Activated CD8-positive, alpha-beta T cell treated with anti-CD3 and anti-CD28 coated beads, Interleukin-2, amount 10 ng/mL, durations not matched to agents 7 days and 5 days (primary cell): ENCODE results near the gene AQP7. TPM values are rescaled to one million over a fixed set of nuclear protein-coding genes. Genes with fewer than 3 reads are reported as not detected.

ENCODE experiments used
- ATAC-seq: fragments of 150-1000 bp; cut with Tn5 transposase; one replicate; pipeline ENCODE4 v1.10.0; 2021; ENCODE audit warnings: moderate library complexity
- CTCF ChIA-PET: fragments of 350-600 bp; sonication (Branson Sonifier 250); formaldehyde crosslinking; loops from one replicate; lab custom pipeline; 2021; ENCODE audit warnings: antibody characterized with exemption; lab: Charles Lee
- POLR2A ChIA-PET: fragments of 350-600 bp; sonication (Branson Sonifier 250); formaldehyde crosslinking; loops from one replicate; lab custom pipeline; 2021; ENCODE audit warnings: antibody characterized with exemption; lab: Charles Lee
- DNase-seq: peaks from one replicate; pipeline ENCODE4 v3.0.0-alpha.2; 2020
- H3K27ac Mint-ChIP-seq: one replicate; pipeline ENCODE4 v1.8.0; 2021; ENCODE audit warnings: mild to moderate bottlenecking, mixed read lengths
- H3K27me3 Mint-ChIP-seq: one replicate; pipeline ENCODE4 v1.8.0; 2021; ENCODE audit warnings: low read depth, mixed read lengths
- H3K36me3 Mint-ChIP-seq: one replicate; pipeline ENCODE4 v1.8.0; 2021; ENCODE audit warnings: low read depth, mixed read lengths
- H3K4me1 Mint-ChIP-seq: one replicate; pipeline ENCODE4 v1.8.0; 2021; ENCODE audit warnings: low read depth, mixed read lengths
- H3K4me3 Mint-ChIP-seq: one replicate; pipeline ENCODE4 v1.8.0; 2021; ENCODE audit warnings: mild to moderate bottlenecking, mixed read lengths
- H3K9me3 Mint-ChIP-seq: one replicate; pipeline ENCODE4 v1.8.0; 2022; ENCODE audit warnings: mixed read lengths; ENCODE audit not compliant: insufficient read depth
- total RNA-seq, 2 experiments: library from RNA; stranded (reverse); gene quantifications; one replicate each; pipeline ENCODE4 v1.2.3, GENCODE V29; 2021

Gene AQP7
- total RNA-seq, 2 experiments from 2014 or later, result not detected

DNA sequence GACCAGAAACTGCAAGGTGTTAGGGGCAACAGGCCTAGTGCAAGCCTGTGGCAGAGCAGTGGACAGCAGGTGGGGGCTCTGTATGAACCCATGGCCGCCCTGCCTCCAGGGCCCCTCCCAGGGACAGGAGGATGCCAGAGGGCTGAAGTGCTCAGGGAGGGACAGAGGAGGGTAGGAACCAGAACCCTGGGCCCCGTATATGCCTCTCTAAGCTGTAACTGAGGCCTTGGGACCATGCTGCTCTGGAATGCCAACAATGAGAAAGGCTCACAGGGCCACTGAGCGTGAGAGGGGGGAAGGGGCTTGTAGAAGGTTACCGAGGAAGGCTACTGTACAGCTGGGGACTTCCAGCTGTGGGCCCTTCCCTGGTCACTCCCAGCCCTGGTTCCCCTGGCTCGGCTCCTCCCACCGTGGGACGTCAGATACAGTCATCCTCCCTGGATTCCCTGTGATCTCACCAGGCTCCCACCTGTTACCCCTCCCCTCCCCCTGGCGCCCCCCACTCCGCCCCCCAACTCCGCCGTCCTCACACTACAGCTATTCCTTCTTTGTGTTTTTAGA is 21.1 kb downstream of the AQP7 start:
- H3K36me3 Mint-ChIP-seq, result no peaks in the 10 kb centered on the region
- POLR2A ChIA-PET, result interaction anchor here (1.1 kb wide), 1 partner anchor 123 kb away, joined by 3 read pairs; no protein-coding TSS in a partner anchor
- no peak for DNase-seq
- no peak overlapping the region for H3K4me3 Mint-ChIP-seq
- H3K9me3 Mint-ChIP-seq, result no peaks in the 10 kb centered on the region
- no peak for ATAC-seq
- H3K27ac Mint-ChIP-seq, result no peak overlapping the region
- no peaks in the 10 kb centered on the region for H3K27me3 Mint-ChIP-seq
- CTCF ChIA-PET, result interaction anchor here (0.6 to 1.3 kb wide), 4 partner anchors 22 to 130 kb away, joined by 3 to 4 read pairs (median 4); no protein-coding TSS in a partner anchor
- H3K4me1 Mint-ChIP-seq, result no peaks in the 10 kb centered on the region

DNA sequence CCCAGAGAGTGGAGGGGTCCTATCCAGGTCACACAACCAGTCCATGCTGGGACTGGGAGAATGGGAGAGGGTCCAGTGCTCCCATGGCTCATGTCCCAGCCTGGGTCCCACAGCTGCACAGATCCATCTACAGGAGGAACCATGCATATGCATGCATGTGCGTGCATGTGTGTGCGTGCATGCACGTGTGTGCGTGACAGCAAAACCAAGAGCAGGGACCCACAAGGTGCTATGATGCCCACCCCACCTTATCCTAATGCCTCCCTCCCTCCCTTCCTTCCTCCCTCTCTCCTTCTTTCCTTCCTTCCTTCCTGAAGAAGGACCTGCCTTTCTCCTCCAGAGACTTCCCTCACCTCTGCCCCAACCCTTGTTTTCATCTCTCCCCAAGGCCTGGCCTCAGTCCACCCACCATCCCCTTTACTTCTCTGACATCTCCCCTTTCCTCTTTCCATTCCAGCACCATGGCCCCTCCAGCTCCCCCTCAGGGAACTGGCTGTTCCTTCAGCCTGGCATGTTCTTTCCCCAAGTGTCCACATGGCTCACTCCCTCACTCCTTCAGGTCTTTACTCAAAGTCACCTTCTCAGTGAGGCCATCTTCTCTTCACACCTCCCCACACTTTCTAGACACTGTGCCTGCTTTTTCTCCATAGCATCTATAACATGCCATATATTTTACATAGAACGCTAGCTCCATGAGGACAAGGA is 21.8 kb downstream of the AQP7 start:
- Mint-ChIP-seq H3K4me1 (no peaks in the 10 kb centered on the region), H3K27ac (no peak overlapping the region), H3K27me3 (no peaks in the 10 kb centered on the region), H3K4me3 (no peak overlapping the region), H3K36me3 (no peaks in the 10 kb centered on the region), H3K9me3 (no peaks in the 10 kb centered on the region)
- DNase-seq (no peak), ATAC-seq (no peak)
- POLR2A ChIA-PET, result no interaction called here
- CTCF ChIA-PET, result interaction anchor here (1.3 kb wide), 1 partner anchor 86 kb away, joined by 4 read pairs; no protein-coding TSS in a partner anchor

DNA sequence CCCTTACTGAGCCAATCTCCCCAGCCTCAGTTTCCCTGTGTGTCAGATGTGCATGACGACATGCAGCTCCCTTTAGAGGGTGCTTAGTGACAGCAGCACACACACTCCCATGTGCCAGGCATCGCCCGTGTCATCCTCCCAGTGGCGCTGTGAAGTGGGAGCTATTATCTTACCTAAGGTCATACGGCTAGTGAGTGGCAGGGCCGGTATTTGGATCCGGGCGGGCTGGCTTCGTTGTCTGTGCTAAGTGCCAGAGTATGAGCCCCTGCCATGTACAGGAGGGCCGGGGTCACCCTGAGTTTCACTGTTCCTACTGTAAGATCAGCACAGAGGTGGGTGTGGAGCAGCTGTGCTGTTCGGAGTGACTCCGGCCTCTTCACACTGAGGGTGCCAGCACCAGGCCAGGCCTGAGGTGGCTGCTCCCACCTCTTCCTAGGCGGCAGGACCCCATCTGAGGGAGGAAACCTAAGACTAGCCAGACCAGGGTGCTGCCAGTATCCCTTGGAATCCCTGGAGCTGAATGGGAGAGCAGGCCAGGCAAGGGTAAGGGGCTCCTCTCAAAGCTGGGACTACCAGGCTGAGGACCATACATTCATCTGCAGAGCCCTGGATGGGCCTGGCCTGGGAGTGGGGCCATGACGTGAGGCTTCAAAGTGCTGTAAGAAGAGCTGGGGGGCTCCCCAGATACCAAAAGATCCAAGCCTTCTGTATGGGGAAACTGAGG is 22.5 kb downstream of the AQP7 start:
- H3K27me3 Mint-ChIP-seq, result no peaks in the 10 kb centered on the region

DNA sequence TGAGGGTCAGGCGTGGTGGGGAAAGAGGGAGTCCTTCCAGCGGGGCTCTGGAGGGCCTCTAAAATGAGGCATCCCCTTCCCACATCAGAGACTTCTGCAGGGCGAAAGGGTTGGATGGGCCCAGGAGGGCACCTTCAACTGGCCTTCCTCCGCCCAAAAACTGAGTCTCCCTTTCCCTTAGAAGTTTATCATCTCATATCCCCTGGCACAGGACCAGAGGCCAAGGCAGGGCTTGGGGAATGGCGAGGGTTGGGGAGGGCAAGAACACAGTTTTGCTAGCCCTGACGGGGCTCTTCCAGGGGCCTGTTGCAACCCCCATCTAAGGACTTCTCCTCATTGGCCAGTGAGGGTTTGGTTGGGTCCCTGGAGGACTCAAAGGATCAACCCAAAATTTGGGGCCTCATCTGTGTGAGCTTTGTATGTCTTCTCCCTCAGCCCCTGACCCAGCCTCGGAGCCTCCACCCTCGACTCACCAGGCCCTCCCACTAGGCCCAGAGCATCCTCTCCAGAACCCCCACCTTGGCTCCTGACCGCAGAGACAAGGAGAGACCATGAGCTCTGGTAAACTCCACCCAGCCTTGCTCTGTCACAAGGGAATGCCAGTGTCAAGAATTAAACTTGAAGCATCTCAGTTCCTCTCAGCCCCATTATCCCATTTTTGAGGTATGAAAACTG is 24.1 kb downstream of the AQP7 start:
- Mint-ChIP-seq H3K27ac (no peak overlapping the region), H3K4me3 (no peak overlapping the region), H3K4me1 (peaks cover 7% of the 10 kb centered on the region), H3K36me3 (peaks cover 1% of the 10 kb centered on the region), H3K9me3 (no peaks in the 10 kb centered on the region), H3K27me3 (no peaks in the 10 kb centered on the region)
- ChIA-PET POLR2A (no interaction called here), CTCF (no interaction called here)
- DNase-seq, result no peak
- ATAC-seq, result no peak

More for the DNA sequence above, 22.5 kb downstream of the AQP7 start:
- DNase-seq, result no peak
- ChIA-PET CTCF (interaction anchor here (1.3 kb wide), 1 partner anchor 87 kb away, joined by 4 read pairs; no protein-coding TSS in a partner anchor), POLR2A (no interaction called here)
- ATAC-seq, result no peak
- Mint-ChIP-seq H3K4me1 (peaks cover 4% of the 10 kb centered on the region), H3K9me3 (no peaks in the 10 kb centered on the region), H3K36me3 (no peaks in the 10 kb centered on the region), H3K27ac (no peak overlapping the region), H3K4me3 (no peak overlapping the region)

DNA sequence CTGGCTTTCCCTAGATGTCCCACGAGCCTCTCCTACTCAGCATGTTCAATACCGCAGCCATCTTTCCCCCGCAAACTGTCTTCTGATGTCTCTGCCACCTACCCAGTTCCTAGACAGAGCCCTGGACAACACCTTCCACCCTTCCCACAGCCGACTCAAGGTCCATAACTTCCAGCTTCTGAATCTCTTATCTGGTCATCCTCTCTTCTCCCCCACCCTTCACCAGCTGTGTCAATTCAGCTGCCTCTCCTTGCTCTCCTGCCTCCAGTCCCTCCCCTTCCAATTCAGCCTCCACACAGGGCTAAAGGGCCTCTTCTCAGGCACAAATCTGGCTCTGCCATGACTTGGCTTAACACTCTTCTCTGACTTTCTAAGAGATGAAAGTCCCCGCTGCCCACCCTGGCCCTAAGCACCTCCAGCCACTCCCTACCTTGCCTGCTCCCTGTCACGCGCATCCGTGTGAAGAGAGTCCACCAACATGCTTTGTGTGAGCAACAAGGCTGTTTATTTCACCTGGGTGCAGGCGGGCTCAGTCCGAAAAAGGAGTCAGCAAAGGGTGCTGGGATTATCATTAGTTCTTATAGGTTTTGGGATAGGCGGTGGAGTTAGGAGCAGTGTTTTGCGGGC is 25.2 kb downstream of the AQP7 start:
- POLR2A ChIA-PET, result no interaction called here
- no peaks in the 10 kb centered on the region for H3K27me3 Mint-ChIP-seq
- ATAC-seq (no peak), DNase-seq (no peak)
- CTCF ChIA-PET, result no interaction called here
- H3K4me1 Mint-ChIP-seq, result peaks cover 7% of the 10 kb centered on the region
- no peak overlapping the region for H3K4me3 Mint-ChIP-seq
- H3K9me3 Mint-ChIP-seq, result no peaks in the 10 kb centered on the region
- H3K36me3 Mint-ChIP-seq, result peaks cover 1% of the 10 kb centered on the region
- H3K27ac Mint-ChIP-seq, result peak overlapping the region; percentile 14

DNA sequence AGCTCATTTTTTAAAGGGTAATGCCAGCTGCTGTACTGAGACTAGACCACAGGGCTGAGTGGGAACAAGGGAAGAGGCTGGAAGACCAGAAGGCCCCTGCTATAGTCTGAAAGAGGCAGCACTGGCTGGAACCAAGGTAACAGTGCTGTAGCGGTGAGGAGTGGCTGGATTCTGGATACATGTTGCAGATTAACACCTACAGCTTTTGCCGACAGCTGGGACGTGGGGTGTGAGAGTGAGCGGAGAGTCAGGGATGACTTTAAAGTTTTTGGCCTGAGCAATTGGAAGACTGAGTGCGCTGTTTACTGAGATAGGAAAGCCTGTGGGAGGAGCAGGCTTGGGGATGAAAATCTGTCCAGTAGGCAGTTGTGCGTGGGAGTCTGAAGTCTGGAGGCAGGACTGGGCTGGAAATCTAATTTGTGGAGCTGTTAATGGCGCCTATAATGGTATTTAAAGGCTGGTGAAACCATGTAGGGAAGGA is 26.5 kb downstream of the AQP7 start:
- POLR2A ChIA-PET, result interaction anchor here (0.6 to 1.6 kb wide), 2 partner anchors 76 to 1075 kb away, joined by 3 to 5 read pairs; no protein-coding TSS in a partner anchor
- peaks cover 6% of the 10 kb centered on the region for H3K36me3 Mint-ChIP-seq
- no peak overlapping the region for H3K27ac Mint-ChIP-seq
- DNase-seq (no peak), ATAC-seq (no peak)
- no peaks in the 10 kb centered on the region for H3K9me3 Mint-ChIP-seq
- no peaks in the 10 kb centered on the region for H3K27me3 Mint-ChIP-seq
- no peak overlapping the region for H3K4me3 Mint-ChIP-seq
- H3K4me1 Mint-ChIP-seq, result peaks cover 10% of the 10 kb centered on the region
- CTCF ChIA-PET, result interaction anchor here (0.7 to 5.4 kb wide), 23 partner anchors 11 to 254 kb away, joined by 3 to 84 read pairs (median 5); partner anchors contain the start of genes AQP3, NFX1 and NOL6

DNA sequence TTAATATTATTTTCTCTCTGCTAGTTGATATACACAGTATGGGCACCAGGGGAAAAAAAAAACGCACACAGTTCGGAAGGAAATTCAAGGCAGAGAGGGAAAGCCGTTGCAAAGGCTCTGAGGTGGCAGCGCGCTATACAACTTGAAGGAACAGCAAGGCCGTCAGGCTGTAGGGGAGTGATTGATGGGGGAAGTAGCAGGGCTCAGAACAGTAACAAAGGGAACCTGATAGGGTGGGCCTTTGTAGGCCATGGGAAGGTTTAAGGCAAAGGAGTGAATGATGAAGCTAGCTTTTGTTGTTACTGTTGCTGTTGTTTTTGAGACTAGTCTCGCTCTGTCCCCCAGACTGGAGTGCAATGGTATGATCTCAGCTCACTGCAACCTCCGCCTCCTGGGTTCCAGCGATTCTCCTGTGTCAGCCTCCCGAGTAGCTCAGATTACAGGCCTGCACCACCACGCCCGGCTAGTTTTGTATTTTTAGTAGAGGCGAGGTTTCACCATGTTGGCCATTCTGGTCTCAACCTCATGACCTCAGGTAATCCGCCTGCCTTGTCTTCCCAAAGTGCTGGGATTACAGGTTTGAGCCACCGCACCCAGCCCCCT is 27.0 kb downstream of the AQP7 start:
- H3K27ac Mint-ChIP-seq, result peak overlapping the region; percentile 16
- H3K36me3 Mint-ChIP-seq, result peaks cover 6% of the 10 kb centered on the region
- H3K9me3 Mint-ChIP-seq, result no peaks in the 10 kb centered on the region
- ChIA-PET POLR2A (interaction anchor here (0.6 to 1.6 kb wide), 2 partner anchors 76 to 1076 kb away, joined by 3 to 5 read pairs; no protein-coding TSS in a partner anchor), CTCF (interaction anchor here (0.6 to 5.4 kb wide), 41 partner anchors 10 to 345 kb away, joined by 3 to 84 read pairs (median 4); partner anchors contain the start of genes AQP3, NFX1 and NOL6)
- peak; percentile 38 for ATAC-seq
- no peak for DNase-seq
- H3K4me1 Mint-ChIP-seq, result peaks cover 12% of the 10 kb centered on the region
- no peak overlapping the region for H3K4me3 Mint-ChIP-seq
- H3K27me3 Mint-ChIP-seq, result no peaks in the 10 kb centered on the region

DNA sequence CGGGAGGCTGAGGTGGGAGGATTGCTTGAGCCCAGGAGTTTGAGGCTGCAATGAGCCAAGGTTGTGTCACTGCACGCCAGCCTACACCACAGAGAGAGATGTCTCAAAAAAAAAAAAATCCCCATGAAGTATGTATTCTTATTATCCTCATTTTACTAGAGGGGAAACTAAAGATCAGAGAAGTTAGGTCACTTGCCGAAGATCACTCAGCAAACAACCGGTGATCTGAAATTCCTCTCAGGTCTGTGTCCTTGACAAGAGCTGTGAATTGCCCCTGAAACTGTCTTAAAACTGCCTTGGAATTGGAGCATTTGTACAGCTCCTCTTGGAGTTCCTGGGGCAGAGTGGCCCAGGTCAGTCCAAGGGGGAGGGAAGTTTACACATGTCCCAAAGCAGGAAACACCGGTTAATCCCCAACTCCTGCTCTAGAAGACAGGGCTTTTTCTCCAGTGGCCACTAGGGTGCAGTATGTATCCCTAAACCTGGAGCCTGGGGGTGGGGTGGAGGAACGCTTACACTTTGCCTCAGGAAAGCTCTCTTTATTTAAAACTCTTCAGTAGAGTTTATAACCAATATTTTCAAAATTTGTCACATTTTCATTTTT is 27.6 kb downstream of the AQP7 start:
- POLR2A ChIA-PET, result interaction anchor here (0.6 to 1.6 kb wide), 2 partner anchors 41 to 77 kb away, joined by 3 to 5 read pairs; no protein-coding TSS in a partner anchor
- H3K4me3 Mint-ChIP-seq, result no peak overlapping the region
- peaks cover 12% of the 10 kb centered on the region for H3K4me1 Mint-ChIP-seq
- peaks cover 11% of the 10 kb centered on the region for H3K36me3 Mint-ChIP-seq
- no peaks in the 10 kb centered on the region for H3K27me3 Mint-ChIP-seq
- CTCF ChIA-PET, result interaction anchor here (0.5 to 5.4 kb wide), 44 partner anchors 11 to 346 kb away, joined by 3 to 84 read pairs (median 4); partner anchors contain the start of genes AQP3, NFX1 and NOL6
- peak; percentile 85 for ATAC-seq
- H3K27ac Mint-ChIP-seq, result peak overlapping the region; percentile 35
- no peaks in the 10 kb centered on the region for H3K9me3 Mint-ChIP-seq
- peak; percentile 81 for DNase-seq

DNA sequence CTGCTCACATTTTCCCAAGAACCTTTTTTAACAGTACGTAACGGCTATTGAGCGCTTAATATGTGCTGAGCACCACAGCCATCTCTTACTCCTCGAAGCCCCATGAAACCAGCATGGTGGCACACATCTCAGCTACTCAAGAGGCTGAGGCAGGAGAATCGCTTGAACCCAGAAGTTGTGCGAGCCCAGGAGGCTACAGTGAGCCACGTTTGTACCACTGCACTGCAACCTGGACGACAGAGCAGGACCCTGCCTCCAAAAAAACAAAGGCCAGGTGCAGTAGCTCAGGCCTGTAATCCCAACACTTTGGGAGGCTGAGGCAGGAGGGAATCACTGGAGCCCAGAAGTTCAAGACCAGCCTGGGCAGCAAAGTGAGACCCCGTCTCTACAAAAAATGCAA is 28.2 kb downstream of the AQP7 start:
- ATAC-seq (no peak), DNase-seq (no peak)
- H3K27me3 Mint-ChIP-seq, result no peaks in the 10 kb centered on the region
- ChIA-PET CTCF (interaction anchor here (0.5 to 5.4 kb wide), 35 partner anchors 10 to 347 kb away, joined by 3 to 84 read pairs (median 5); partner anchors contain the start of genes AQP3 and NOL6), POLR2A (interaction anchor here (0.6 to 1.6 kb wide), 2 partner anchors 41 to 78 kb away, joined by 3 to 5 read pairs; no protein-coding TSS in a partner anchor)
- peaks cover 12% of the 10 kb centered on the region for H3K4me1 Mint-ChIP-seq
- no peaks in the 10 kb centered on the region for H3K9me3 Mint-ChIP-seq
- no peak overlapping the region for H3K4me3 Mint-ChIP-seq
- peaks cover 15% of the 10 kb centered on the region for H3K36me3 Mint-ChIP-seq
- H3K27ac Mint-ChIP-seq, result no peak overlapping the region

DNA sequence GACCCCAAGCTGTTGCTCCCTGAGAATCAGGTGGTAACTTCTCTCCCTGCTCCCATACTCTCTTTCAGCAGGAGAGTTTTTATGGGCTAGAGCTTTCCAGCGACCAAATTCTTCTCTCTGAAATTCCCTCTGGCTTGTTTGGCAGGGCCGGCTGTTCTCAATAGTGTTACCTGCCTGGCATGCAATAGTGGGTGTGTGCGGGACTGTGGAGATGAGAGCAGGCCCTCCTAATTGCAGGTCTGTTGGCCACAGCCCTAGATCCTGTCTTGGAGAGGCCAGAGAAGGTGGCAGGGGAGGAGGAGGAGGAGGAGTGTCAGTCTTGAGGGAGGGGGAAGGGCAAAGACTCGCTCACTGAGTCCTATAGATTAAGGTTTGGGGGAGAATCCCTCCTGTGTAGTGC is 29.5 kb downstream of the AQP7 start:
- CTCF ChIA-PET, result interaction anchor here (1.8 to 5.4 kb wide), 6 partner anchors 31 to 99 kb away, joined by 6 to 84 read pairs (median 44); partner anchors contain the start of gene NOL6
- H3K9me3 Mint-ChIP-seq, result no peaks in the 10 kb centered on the region
- peaks cover 19% of the 10 kb centered on the region for H3K36me3 Mint-ChIP-seq
- H3K27me3 Mint-ChIP-seq, result no peaks in the 10 kb centered on the region
- ATAC-seq, result no peak
- no peak for DNase-seq
- H3K4me1 Mint-ChIP-seq, result peaks cover 12% of the 10 kb centered on the region
- H3K27ac Mint-ChIP-seq, result no peak overlapping the region
- no peak overlapping the region for H3K4me3 Mint-ChIP-seq
- POLR2A ChIA-PET, result interaction anchor here (1.2 kb wide), 1 partner anchor 321 kb away, joined by 3 read pairs; no protein-coding TSS in a partner anchor
